ENCODE measurements around the gene GADD45A. TPM values are rescaled to one million over a fixed set of nuclear protein-coding genes. Genes with fewer than 3 reads are reported as not detected.

GADD45A gene
- total RNA-seq, 1 experiment from 2014 or later, result 34.5 TPM

GRCh38 chr1:67719329-67720196 is 34.6 kb downstream of the GADD45A start:
- no peak for TF ChIP-seq ZNF138 (CRISPR knock-in tag; conservative IDR thresholded peaks at IDR 0.05)
- no peak for TF ChIP-seq TCF7 (CRISPR knock-in tag; IDR thresholded peaks at IDR 0.05; ENCODE audit: low read depth)
- no peak for TF ChIP-seq SMAD3 (CRISPR knock-in tag; IDR thresholded peaks at IDR 0.05; ENCODE audit: borderline replicate concordance)
- no peak for TF ChIP-seq ZNF281 (CRISPR knock-in tag; IDR thresholded peaks at IDR 0.05)
- no peak for TF ChIP-seq ZNF396 (CRISPR knock-in tag; IDR thresholded peaks at IDR 0.05; ENCODE audit: borderline replicate concordance)
- TF ChIP-seq, protein P1, sequence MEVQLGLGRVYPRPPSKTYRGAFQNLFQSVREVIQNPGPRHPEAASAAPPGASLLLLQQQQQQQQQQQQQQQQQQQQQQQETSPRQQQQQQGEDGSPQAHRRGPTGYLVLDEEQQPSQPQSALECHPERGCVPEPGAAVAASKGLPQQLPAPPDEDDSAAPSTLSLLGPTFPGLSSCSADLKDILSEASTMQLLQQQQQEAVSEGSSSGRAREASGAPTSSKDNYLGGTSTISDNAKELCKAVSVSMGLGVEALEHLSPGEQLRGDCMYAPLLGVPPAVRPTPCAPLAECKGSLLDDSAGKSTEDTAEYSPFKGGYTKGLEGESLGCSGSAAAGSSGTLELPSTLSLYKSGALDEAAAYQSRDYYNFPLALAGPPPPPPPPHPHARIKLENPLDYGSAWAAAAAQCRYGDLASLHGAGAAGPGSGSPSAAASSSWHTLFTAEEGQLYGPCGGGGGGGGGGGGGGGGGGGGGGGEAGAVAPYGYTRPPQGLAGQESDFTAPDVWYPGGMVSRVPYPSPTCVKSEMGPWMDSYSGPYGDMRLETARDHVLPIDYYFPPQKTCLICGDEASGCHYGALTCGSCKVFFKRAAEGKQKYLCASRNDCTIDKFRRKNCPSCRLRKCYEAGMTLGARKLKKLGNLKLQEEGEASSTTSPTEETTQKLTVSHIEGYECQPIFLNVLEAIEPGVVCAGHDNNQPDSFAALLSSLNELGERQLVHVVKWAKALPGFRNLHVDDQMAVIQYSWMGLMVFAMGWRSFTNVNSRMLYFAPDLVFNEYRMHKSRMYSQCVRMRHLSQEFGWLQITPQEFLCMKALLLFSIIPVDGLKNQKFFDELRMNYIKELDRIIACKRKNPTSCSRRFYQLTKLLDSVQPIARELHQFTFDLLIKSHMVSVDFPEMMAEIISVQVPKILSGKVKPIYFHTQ (CRISPR knock-in tag; IDR thresholded peaks at IDR 0.05), result no peak
- no peak for TF ChIP-seq SP1 (CRISPR knock-in tag; conservative IDR thresholded peaks at IDR 0.05)
- TF ChIP-seq STAT6 (CRISPR knock-in tag; conservative IDR thresholded peaks at IDR 0.05; ENCODE audit: low read depth), result no peak
- H3K36me3 Mint-ChIP-seq, result no peaks in the 10 kb centered on the region
- H3K4me1 Mint-ChIP-seq, result peaks cover 11% of the 10 kb centered on the region
- DNase-seq (ENCODE audit: low spot score) (no peak), ATAC-seq (no peak)
- no peaks in the 10 kb centered on the region for H3K27me3 Mint-ChIP-seq (ENCODE audit: low read depth)
- POLR2A ChIA-PET, result no interaction called here
- H3K4me3 Mint-ChIP-seq, result no peak overlapping the region
- H3K9me3 Mint-ChIP-seq, result no peaks in the 10 kb centered on the region
- H3K27ac Mint-ChIP-seq, result no peak overlapping the region
- CTCF ChIA-PET, result interaction anchor here (0.9 to 3.2 kb wide), 3 partner anchors 41 to 47 kb away, joined by 3 to 20 read pairs (median 9); no protein-coding TSS in a partner anchor

DNA sequence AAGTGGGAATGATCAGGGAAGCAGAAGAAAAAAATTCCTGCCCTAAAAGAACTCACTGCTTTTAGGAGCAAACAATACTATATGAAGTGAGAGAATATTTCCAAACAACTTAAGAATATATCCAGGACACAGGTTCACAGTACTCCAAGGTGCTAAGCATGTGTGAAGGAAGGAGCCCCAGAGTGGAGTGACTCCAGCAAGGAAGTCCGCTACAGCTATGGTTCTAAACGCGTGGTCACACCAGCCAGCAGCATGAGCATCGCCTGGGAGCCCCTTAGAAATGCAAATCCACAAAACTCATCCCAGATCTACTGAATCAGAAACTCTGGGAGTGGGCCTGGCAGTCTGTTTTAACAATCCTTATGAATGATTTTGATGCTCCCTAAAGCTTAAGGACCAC is 36.1 kb downstream of the GADD45A start:
- ChIA-PET CTCF (interaction anchor here (1.0 to 3.2 kb wide), 6 partner anchors 10 to 45 kb away, joined by 3 to 20 read pairs (median 5); no protein-coding TSS in a partner anchor), POLR2A (interaction anchor here (1.0 kb wide), 1 partner anchor 9 kb away, joined by 3 read pairs; no protein-coding TSS in a partner anchor)
- ATAC-seq (peak; percentile 59), DNase-seq (ENCODE audit: low spot score) (peak; percentile 12)
- Mint-ChIP-seq H3K27me3 (ENCODE audit: low read depth) (no peaks in the 10 kb centered on the region), H3K4me3 (no peak overlapping the region), H3K9me3 (no peaks in the 10 kb centered on the region), H3K27ac (no peak overlapping the region), H3K36me3 (no peaks in the 10 kb centered on the region), H3K4me1 (peaks cover 17% of the 10 kb centered on the region)
- TF ChIP-seq TCF7 (CRISPR knock-in tag; IDR thresholded peaks at IDR 0.05; ENCODE audit: low read depth), result no peak
- TF ChIP-seq, protein P2, sequence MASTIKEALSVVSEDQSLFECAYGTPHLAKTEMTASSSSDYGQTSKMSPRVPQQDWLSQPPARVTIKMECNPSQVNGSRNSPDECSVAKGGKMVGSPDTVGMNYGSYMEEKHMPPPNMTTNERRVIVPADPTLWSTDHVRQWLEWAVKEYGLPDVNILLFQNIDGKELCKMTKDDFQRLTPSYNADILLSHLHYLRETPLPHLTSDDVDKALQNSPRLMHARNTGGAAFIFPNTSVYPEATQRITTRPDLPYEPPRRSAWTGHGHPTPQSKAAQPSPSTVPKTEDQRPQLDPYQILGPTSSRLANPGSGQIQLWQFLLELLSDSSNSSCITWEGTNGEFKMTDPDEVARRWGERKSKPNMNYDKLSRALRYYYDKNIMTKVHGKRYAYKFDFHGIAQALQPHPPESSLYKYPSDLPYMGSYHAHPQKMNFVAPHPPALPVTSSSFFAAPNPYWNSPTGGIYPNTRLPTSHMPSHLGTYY (CRISPR knock-in tag; IDR thresholded peaks at IDR 0.05), result no peak
- no peak for TF ChIP-seq PRDM15 (CRISPR knock-in tag; IDR thresholded peaks at IDR 0.05)
- TF ChIP-seq JAZF1 (CRISPR knock-in tag; IDR thresholded peaks at IDR 0.05), result no peak
- no peak for TF ChIP-seq CBFB (CRISPR knock-in tag; IDR thresholded peaks at IDR 0.05; ENCODE audit: low read depth)
- TF ChIP-seq, protein P3, sequence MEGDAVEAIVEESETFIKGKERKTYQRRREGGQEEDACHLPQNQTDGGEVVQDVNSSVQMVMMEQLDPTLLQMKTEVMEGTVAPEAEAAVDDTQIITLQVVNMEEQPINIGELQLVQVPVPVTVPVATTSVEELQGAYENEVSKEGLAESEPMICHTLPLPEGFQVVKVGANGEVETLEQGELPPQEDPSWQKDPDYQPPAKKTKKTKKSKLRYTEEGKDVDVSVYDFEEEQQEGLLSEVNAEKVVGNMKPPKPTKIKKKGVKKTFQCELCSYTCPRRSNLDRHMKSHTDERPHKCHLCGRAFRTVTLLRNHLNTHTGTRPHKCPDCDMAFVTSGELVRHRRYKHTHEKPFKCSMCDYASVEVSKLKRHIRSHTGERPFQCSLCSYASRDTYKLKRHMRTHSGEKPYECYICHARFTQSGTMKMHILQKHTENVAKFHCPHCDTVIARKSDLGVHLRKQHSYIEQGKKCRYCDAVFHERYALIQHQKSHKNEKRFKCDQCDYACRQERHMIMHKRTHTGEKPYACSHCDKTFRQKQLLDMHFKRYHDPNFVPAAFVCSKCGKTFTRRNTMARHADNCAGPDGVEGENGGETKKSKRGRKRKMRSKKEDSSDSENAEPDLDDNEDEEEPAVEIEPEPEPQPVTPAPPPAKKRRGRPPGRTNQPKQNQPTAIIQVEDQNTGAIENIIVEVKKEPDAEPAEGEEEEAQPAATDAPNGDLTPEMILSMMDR (IDR thresholded peaks at IDR 0.05), result no peak
- no peak for TF ChIP-seq MAX (CRISPR knock-in tag; IDR thresholded peaks at IDR 0.05)
- TF ChIP-seq, protein P4, sequence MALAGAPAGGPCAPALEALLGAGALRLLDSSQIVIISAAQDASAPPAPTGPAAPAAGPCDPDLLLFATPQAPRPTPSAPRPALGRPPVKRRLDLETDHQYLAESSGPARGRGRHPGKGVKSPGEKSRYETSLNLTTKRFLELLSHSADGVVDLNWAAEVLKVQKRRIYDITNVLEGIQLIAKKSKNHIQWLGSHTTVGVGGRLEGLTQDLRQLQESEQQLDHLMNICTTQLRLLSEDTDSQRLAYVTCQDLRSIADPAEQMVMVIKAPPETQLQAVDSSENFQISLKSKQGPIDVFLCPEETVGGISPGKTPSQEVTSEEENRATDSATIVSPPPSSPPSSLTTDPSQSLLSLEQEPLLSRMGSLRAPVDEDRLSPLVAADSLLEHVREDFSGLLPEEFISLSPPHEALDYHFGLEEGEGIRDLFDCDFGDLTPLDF (CRISPR knock-in tag; IDR thresholded peaks at IDR 0.05), result no peak

Data from WTC11 (cell line).